Measurements from ENCODE around the gene PDZD2.

- TF ChIP-seq CTCF (IDR thresholded peaks at IDR 0.05) (no peak), POLR2A (IDR thresholded peaks at IDR 0.05) (no peak)
These were observed 345.8 kb downstream of the PDZD2 start for GRCh38 chr5:31984691-31985090.

All from heart left ventricle (tissue), 13 donors.